ENCODE data around the gene ATP8A1.

ATP8A1 gene

GRCh38 chr4:42596918-42597317 lies 60.0 kb downstream of the ATP8A1 start:
- no peak for DNase-seq
- in situ Hi-C loops (cut with MboI; ENCODE audit: low pct_unique_long_range_greater_than_20kb, low sequenced_read_pairs): no loop called here

DNA sequence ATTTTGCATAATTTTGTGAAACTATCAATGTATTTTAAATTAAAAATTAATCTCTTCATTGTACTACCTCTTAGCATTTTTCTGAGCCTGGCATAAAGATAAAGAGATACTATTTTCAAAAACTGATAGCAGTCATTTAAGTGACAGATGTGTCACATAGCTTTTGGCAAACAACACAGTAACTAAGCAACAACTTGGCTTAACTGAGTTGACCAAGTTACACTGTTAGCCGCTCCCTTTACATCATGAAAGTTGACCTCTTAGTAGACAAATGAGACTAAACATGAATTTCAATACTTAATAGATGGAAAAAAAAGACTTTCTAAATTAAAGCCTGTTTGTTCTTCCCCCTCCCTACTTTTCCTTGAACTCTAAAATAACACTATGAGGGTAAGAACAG lies 62.0 kb downstream of the ATP8A1 start:
- in situ Hi-C loops (cut with MboI; ENCODE audit: low pct_unique_long_range_greater_than_20kb, low sequenced_read_pairs): no loop called here
- DNase-seq: no peak

GRCh38 chr4:42588909-42589308 lies 68.0 kb downstream of the ATP8A1 start:
- DNase-seq: peak; percentile 8
- in situ Hi-C loops (cut with MboI; ENCODE audit: low pct_unique_long_range_greater_than_20kb, low sequenced_read_pairs): no loop called here

DNA sequence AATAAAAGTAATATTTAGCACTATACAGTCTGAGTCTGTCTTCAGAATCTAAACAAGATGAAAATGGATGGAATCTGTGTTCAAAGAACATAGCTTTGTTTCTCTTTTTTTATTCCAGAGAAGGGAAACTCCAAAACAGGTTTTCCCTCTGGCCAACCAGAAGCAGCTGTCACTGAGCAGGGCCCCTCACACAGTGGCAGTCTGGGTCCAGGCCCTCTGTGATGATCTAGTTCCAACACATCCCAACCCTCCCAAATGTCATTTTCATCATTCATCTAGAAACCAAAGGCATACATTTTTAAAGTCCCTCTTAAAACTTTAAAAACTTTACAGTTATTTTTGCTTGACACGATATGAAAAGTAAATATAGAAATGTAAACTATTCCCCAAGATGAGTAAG lies 70.1 kb downstream of the ATP8A1 start:
- in situ Hi-C loops (cut with MboI; ENCODE audit: low pct_unique_long_range_greater_than_20kb, low sequenced_read_pairs): no loop called here
- no peak for DNase-seq

DNA sequence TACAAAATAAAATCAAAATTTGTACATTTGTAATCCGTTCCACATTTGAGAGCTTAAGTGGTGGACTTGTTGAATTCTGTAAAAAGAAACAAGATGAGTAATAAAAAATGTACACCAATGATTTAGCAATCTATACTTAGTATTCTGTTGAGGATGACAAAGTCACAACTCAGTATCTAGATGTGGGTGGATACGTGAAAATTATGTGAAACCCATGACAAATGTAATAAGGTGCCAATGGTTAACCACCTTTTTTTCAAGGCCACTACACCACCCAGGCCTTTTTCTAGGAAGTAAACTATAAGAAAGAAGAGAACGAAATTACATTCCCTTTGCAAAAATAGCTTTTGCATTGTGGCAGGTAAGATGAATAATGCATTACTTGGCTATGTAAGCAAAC lies 77.0 kb downstream of the ATP8A1 start:
- in situ Hi-C loops (cut with MboI; ENCODE audit: low pct_unique_long_range_greater_than_20kb, low sequenced_read_pairs): no loop called here
- no peak for DNase-seq

DNA sequence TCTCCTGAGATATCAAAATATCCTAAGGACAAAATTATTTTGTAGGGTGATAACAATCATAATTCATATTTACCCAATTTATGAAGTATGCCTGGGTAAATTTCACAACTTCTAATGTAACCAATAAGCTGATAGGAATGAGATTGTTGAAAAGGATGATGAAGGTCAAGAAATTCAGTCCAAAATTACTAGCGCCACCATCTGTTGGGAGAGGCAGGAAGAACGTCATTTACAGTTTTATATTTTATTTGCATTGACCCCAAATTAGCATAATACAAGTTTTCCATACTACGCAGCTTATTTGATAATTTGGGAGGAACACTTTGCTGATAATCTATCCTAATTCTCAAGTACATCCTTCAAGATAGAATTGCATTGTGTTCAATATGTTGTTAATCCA lies 78.7 kb downstream of the ATP8A1 start:
- DNase-seq: no peak
- in situ Hi-C loops (cut with MboI; ENCODE audit: low pct_unique_long_range_greater_than_20kb, low sequenced_read_pairs): no loop called here

- in situ Hi-C loops (cut with MboI; ENCODE audit: low pct_unique_long_range_greater_than_20kb, low sequenced_read_pairs): loop anchor here (25.0 kb wide), 1 partner anchor 287 kb away; no protein-coding TSS in a partner anchor
These were observed 82.0 kb downstream of the ATP8A1 start for GRCh38 chr4:42574870-42575430.

GRCh38 chr4:42573249-42573648 lies 83.7 kb downstream of the ATP8A1 start:
- in situ Hi-C loops (cut with MboI; ENCODE audit: low pct_unique_long_range_greater_than_20kb, low sequenced_read_pairs): loop anchor here (25.0 kb wide), 1 partner anchor 289 kb away; no protein-coding TSS in a partner anchor
- DNase-seq: no peak

More at GRCh38 chr4:42574870-42575430, 82.0 kb downstream of the ATP8A1 start:
- no peak for DNase-seq

DNA sequence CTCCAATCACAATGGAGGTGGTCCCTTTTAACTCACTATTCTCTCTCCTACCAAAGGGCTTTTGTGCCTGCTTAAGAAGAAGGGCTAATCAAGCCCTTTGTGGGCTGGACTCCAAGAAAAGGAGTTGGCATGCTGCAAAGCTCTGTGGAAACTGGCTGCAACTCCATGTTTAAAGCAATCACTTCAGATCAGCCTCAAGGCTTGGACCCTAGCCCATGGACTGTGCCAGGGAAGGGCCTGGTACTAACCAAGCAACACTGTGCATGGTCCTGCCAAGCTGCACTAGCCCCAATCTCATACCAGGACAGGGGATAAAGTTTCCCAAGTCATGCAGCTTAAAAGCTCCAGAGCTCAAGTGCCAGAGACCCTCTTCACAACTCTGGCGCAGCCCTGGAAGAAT lies 86.7 kb downstream of the ATP8A1 start:
- DNase-seq: no peak
- in situ Hi-C loops (cut with MboI; ENCODE audit: low pct_unique_long_range_greater_than_20kb, low sequenced_read_pairs): loop anchor here (25.0 kb wide), 1 partner anchor 292 kb away; no protein-coding TSS in a partner anchor

DNA sequence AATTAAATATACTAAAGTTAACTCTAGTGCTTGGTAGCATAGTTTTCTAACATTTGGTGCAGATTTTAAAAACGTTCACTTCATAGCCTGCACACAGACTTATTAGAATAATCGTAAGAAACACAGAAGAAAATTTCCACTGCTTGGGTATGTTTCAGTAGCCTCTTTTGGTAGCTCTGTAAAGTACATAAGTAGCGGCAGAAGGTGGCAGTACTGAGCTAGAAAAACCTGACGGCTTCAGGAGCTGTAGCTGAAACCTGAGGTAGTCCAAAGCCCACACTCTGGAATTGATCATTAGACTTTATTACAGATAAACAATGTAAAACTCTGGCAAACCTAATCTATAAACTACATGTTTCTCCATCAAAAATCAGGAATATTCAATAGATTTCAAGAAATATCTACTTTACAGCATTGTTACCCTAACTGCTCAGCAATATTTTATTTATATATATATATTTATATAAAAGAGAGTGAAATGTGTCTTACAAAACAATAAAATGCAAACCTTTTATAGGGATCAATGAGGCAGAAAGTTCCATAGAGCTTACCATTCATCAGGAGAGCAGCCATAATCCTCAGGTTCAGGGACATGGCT lies 88.2 kb downstream of the ATP8A1 start:
- in situ Hi-C loops (cut with MboI; ENCODE audit: low pct_unique_long_range_greater_than_20kb, low sequenced_read_pairs): loop anchor here (25.0 kb wide), 1 partner anchor 294 kb away; no protein-coding TSS in a partner anchor
- peak; percentile 68 for DNase-seq

DNA sequence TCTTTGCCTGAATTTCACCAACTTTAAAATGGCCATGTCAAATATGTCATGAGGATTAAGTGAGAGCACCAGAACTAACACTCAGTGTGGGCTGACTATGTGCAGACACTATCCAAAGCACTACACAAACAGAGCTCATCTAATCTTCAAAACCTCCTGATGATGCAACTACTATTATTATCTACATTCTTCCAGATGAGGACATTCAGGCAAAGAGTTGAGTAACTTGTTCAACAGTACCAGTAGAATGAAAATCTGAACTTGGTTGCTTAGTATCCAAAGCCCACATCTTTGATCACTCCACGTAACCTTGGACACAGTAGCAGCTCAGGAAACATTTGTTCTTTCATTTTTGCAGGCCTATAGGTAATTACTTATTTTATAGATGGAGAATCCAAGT lies 90.1 kb downstream of the ATP8A1 start:
- DNase-seq: no peak
- in situ Hi-C loops (cut with MboI; ENCODE audit: low pct_unique_long_range_greater_than_20kb, low sequenced_read_pairs): loop anchor here (25.0 kb wide), 1 partner anchor 295 kb away; no protein-coding TSS in a partner anchor

- in situ Hi-C loops (cut with MboI; ENCODE audit: low pct_unique_long_range_greater_than_20kb, low sequenced_read_pairs): loop anchor here (25.0 kb wide), 1 partner anchor 300 kb away; no protein-coding TSS in a partner anchor
- DNase-seq: no peak
These were observed 94.9 kb downstream of the ATP8A1 start for GRCh38 chr4:42562016-42562415.

DNA sequence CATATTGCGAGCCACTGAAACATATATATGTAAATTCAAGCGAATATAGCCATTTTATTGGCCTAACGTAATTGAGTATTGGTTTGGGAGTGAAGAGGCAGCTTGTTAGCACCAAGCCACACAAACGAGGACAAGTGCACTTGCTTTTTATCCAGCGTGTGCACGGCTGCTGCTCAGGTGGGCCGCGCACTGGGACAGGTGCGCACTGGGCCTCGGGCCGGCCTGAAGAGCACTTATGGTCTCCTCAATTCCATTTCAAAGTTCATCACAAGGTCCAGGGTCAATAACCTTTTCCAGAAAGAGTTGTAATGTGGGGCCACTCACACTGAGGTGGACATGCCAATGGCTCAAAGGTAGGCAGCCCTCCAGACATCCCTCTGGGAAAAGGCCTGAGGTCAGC lies 95.9 kb downstream of the ATP8A1 start:
- in situ Hi-C loops (cut with MboI; ENCODE audit: low pct_unique_long_range_greater_than_20kb, low sequenced_read_pairs): loop anchor here (25.0 kb wide), 1 partner anchor 301 kb away; no protein-coding TSS in a partner anchor
- DNase-seq: no peak

DNA sequence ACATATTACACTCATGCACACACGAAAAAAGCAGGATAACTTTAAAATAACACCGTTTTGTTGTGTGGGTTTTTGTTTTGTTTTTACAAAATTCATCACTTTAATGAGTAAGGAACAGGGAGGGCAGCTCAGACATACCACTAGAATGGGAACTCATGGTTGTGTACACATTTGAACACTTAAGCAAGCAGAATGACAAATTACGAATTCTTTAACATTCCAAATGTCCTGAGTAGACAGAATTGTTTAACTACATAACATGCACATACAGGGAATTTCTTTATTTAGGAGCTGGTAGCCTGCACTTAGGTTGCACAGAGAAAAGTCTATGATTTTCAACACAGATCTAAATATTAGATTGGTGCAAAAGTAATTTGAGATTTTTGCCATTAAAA lies 96.4 kb downstream of the ATP8A1 start:
- DNase-seq: no peak
- in situ Hi-C loops (cut with MboI; ENCODE audit: low pct_unique_long_range_greater_than_20kb, low sequenced_read_pairs): loop anchor here (25.0 kb wide), 1 partner anchor 302 kb away; no protein-coding TSS in a partner anchor

- in situ Hi-C loops (cut with MboI; ENCODE audit: low pct_unique_long_range_greater_than_20kb, low sequenced_read_pairs): loop anchor here (25.0 kb wide), 1 partner anchor 304 kb away; no protein-coding TSS in a partner anchor
- DNase-seq: no peak
These were observed 98.7 kb downstream of the ATP8A1 start for GRCh38 chr4:42558156-42558555.

DNA sequence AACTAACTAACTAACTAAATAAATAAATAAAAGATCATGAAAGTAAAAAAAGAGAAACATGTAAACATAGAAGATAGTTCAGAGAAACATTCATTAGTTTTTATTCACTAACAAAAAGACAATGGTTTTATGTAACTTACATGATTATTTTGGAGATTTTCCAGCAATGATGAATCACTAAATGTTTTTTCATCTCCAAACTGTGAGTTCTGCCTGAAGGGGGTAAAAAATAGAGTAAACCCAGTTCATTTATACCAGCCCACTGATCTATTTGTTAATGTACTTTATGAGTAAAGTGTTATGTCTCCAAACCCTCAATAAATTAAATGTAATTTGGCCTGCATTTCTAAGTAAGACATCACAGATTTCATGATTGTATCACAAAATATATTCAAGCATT lies 101.1 kb downstream of the ATP8A1 start:
- in situ Hi-C loops (cut with MboI; ENCODE audit: low pct_unique_long_range_greater_than_20kb, low sequenced_read_pairs): loop anchor here (25.0 kb wide), 1 partner anchor 306 kb away; no protein-coding TSS in a partner anchor
- no peak for DNase-seq

GRCh38 chr4:42554072-42554471 lies 102.8 kb downstream of the ATP8A1 start:
- DNase-seq: no peak
- in situ Hi-C loops (cut with MboI; ENCODE audit: low pct_unique_long_range_greater_than_20kb, low sequenced_read_pairs): loop anchor here (25.0 kb wide), 1 partner anchor 308 kb away; no protein-coding TSS in a partner anchor

DNA sequence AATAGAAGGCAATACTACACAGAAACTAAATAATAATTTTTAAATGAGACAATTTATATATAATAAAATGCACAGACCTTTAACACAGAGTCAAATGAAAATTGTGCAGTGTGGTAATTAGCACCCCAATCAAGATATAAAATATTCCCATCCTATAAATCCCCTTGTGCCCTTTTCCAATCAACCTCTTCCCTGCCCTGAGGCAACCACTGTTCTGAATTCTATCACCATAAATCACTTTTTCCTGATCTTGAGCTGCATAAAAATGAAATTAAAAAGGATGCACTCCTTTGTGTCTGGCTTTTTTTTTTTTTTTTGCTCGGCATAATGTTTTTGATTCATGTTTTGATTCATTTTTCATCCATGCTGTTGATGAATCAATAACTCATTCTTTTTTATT lies 107.0 kb downstream of the ATP8A1 start:
- in situ Hi-C loops (cut with MboI; ENCODE audit: low pct_unique_long_range_greater_than_20kb, low sequenced_read_pairs): loop anchor here (25.0 kb wide), 1 partner anchor 312 kb away; no protein-coding TSS in a partner anchor
- no peak for DNase-seq

- no peak for DNase-seq
- in situ Hi-C loops (cut with MboI; ENCODE audit: low pct_unique_long_range_greater_than_20kb, low sequenced_read_pairs): no loop called here
These were observed 109.1 kb downstream of the ATP8A1 start for GRCh38 chr4:42547805-42548204.

DNA sequence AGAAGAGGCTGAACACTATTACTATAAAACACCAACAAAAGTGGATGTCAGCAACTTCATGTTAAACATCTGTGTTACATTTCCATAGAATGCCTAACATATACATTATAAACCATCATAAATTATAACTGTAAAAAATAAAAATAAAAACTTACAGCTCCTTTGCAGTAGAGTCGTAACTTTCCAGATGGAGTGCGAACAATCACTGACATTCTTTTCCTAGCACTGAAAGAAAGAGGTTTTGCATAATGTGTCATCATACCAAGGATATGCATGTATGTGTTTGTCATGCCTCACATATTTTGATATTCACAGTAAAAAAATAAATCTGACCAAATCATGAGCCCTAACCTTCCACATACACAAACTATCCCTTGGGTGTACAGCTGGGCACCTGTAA lies 113.1 kb downstream of the ATP8A1 start:
- DNase-seq: no peak
- in situ Hi-C loops (cut with MboI; ENCODE audit: low pct_unique_long_range_greater_than_20kb, low sequenced_read_pairs): no loop called here

All from KBM-7 (cell line).